GM23338 (cell line): Measurements from ENCODE around the gene PGF. TPM values are rescaled to one million over a fixed set of nuclear protein-coding genes. Genes with fewer than 3 reads are reported as not detected.
A peak's percentile ranks its signal among the peaks of the same experiment; 100 is the strongest.

Source experiments
- ATAC-seq: fragments of 200-7000 bp; cut with Tn5 transposase; 3 replicates; pipeline ENCODE4 v1.9.1; 2020
- DNase-seq: peaks from one replicate; pipeline ENCODE4 v3.0.0-alpha.2; 2015; ENCODE audit warnings: low spot score
- H2AFZ ChIP-seq: fragments of 200-600 bp; sonication (generic); 2 replicates; pipeline ENCODE4 v1.8.0; 2016; ENCODE audit warnings: antibody characterized with exemption, mild to moderate bottlenecking, moderate library complexity
- H3F3A ChIP-seq: fragments of 200-600 bp; sonication (generic); replicated peaks from 2 replicates; pipeline ENCODE4 v1.8.0; 2017; ENCODE audit warnings: antibody characterized with exemption, mixed run types, low read depth
- H3K27ac ChIP-seq: fragments of 200-600 bp; sonication (generic); 2 replicates; pipeline ENCODE4 v1.6.1; 2016; ENCODE audit warnings: low read depth
- H3K27me3 ChIP-seq: fragments of 200-600 bp; sonication (generic); 2 replicates; pipeline ENCODE4 v1.8.0; 2016; ENCODE audit warnings: mild to moderate bottlenecking, mixed run types, moderate library complexity; ENCODE audit not compliant: insufficient read depth
- H3K36me3 ChIP-seq: fragments of 200-600 bp; sonication (generic); 2 replicates; pipeline ENCODE4 v1.8.0; 2016; ENCODE audit warnings: mild to moderate bottlenecking; ENCODE audit not compliant: insufficient read depth
- H3K4me1 ChIP-seq: fragments of 200-600 bp; sonication (generic); 2 replicates; pipeline ENCODE4 v1.8.0; 2016; ENCODE audit warnings: mild to moderate bottlenecking, moderate library complexity; ENCODE audit not compliant: insufficient read depth
- H3K4me2 ChIP-seq: fragments of 200-600 bp; sonication (generic); 2 replicates; pipeline ENCODE4 v1.7.1; 2017; ENCODE audit warnings: mixed run types
- H3K4me3 ChIP-seq: fragments of 200-600 bp; sonication (generic); 2 replicates; pipeline ENCODE4 v1.6.1; 2016; ENCODE audit warnings: mixed run types
- H3K79me2 ChIP-seq: fragments of 200-600 bp; sonication (generic); replicated peaks from 2 replicates; pipeline ENCODE4 v1.8.0; 2017; ENCODE audit warnings: mild to moderate bottlenecking; ENCODE audit not compliant: insufficient read depth
- H3K9me2 ChIP-seq: fragments of 200-600 bp; sonication (generic); 2 replicates; pipeline ENCODE4 v1.8.0; 2017; ENCODE audit not compliant: insufficient read depth
- H4K20me1 ChIP-seq: fragments of 200-600 bp; sonication (generic); replicated peaks from 2 replicates; pipeline ENCODE4 v1.8.0; 2017; ENCODE audit warnings: mild to moderate bottlenecking; ENCODE audit not compliant: insufficient read depth
- H3K27ac Mint-ChIP-seq: 2 replicates; pipeline ENCODE4 v1.8.0; 2020; ENCODE audit warnings: inconsistent platforms, mild to moderate bottlenecking, moderate library complexity, mixed read lengths
- H3K27me3 Mint-ChIP-seq: 3 replicates; pipeline ENCODE4 v1.8.0; 2022; ENCODE audit warnings: low read depth, mild to moderate bottlenecking, moderate library complexity, mixed read lengths, inconsistent platforms; ENCODE audit not compliant: insufficient read depth, poor library complexity
- H3K36me3 Mint-ChIP-seq: 3 replicates; pipeline ENCODE4 v1.8.0; 2021; ENCODE audit warnings: low read depth, mild to moderate bottlenecking, inconsistent platforms, moderate library complexity, mixed read lengths
- H3K4me1 Mint-ChIP-seq: 3 replicates; pipeline ENCODE4 v1.8.0; 2020; ENCODE audit warnings: mild to moderate bottlenecking, inconsistent platforms, mixed read lengths
- H3K4me3 Mint-ChIP-seq: 3 replicates; pipeline ENCODE4 v1.8.0; 2021; ENCODE audit warnings: moderate library complexity, mild to moderate bottlenecking, inconsistent platforms, mixed read lengths
- H3K9me3 Mint-ChIP-seq: 3 replicates; pipeline ENCODE4 v1.8.0; 2020; ENCODE audit warnings: moderate library complexity, mild to moderate bottlenecking, inconsistent platforms, mixed read lengths
- CREB1 ChIP-seq: fragments of 250-450 bp; sonication (Bioruptor Pico); IDR thresholded peaks from 2 replicates; pipeline ENCODE4 v1.5.0; 2020; ENCODE audit warnings: low read depth, mild to moderate bottlenecking, moderate library complexity
- ETS1 ChIP-seq: IDR thresholded peaks from 2 replicates; pipeline ENCODE4 v1.6.1; 2016; ENCODE audit warnings: antibody characterized with exemption
- EZH2 ChIP-seq: fragments of 200-600 bp; sonication (generic); IDR thresholded peaks from one replicate; pipeline ENCODE4 v1.8.0; 2017; ENCODE audit warnings: antibody characterized with exemption, mild to moderate bottlenecking, low read depth; ENCODE audit not compliant: unreplicated experiment
- EZH2phosphoT487 ChIP-seq: fragments of 200-600 bp; sonication (generic); IDR thresholded peaks from one replicate; pipeline ENCODE4 v1.8.1; 2018; ENCODE audit warnings: antibody characterized with exemption; ENCODE audit not compliant: unreplicated experiment
- POLR2AphosphoS5 ChIP-seq: IDR thresholded peaks from 2 replicates; pipeline ENCODE4 v1.6.1; 2016; ENCODE audit warnings: antibody characterized with exemption, low read depth
- REST ChIP-seq: IDR thresholded peaks from one replicate; pipeline ENCODE4 v1.6.1; 2018; ENCODE audit warnings: antibody characterized with exemption; ENCODE audit not compliant: unreplicated experiment
- polyA plus RNA-seq: library from polyadenylated mRNA; unstranded; fragments of >200 nt; fragmentation: Nextera tagmentation; extraction: Ambion mirVana; gene quantifications from 2 replicates; pipeline ENCODE4 v1.2.1, GENCODE V29; 2016
- total RNA-seq: library from RNA; depleted of rRNA; stranded (reverse); fragments of >200 nt; shearing (Covaris generic); gene quantifications from 2 replicates; pipeline ENCODE4 v1.2.3, GENCODE V29; 2014
- TF ChIP-seq, protein P1 (sequence below), 2 experiments: fragments of 200-600 bp in 1 of 2; sonication (generic) in 1 of 2; conservative IDR thresholded peaks; 2 replicates each; pipeline versions ENCODE4 v1.5.1 to v1.6.1; 2016 to 2017; ENCODE audit warnings: antibody characterized with exemption in 2 of 2, low read depth in 2 of 2, mild to moderate bottlenecking in 2 of 2, moderate library complexity in 1 of 2

The PGF gene
- total and polyA plus RNA-seq, 2 experiments from 2014 or later = 2.9 to 6.3 TPM

- ATAC-seq (no peak), DNase-seq (no peak)
- Mint-ChIP-seq H3K4me3 (no peak overlapping the region), H3K9me3 (no peaks in the 10 kb centered on the region), H3K36me3 (no peaks in the 10 kb centered on the region; the same call in 2 of the 3 replicates), H3K27ac (no peak overlapping the region), H3K27me3 (peaks cover 5% of the 10 kb centered on the region), H3K4me1 (peaks cover 3% of the 10 kb centered on the region; the same call in 1 of the 3 replicates)
- no peak overlapping the region for H2AFZ ChIP-seq
- H3K36me3 ChIP-seq = no peaks in the 10 kb centered on the region
- no peaks in the 10 kb centered on the region for H3K79me2 ChIP-seq
- H3K9me2 ChIP-seq = no peaks in the 10 kb centered on the region
- no peak overlapping the region for H3K27ac ChIP-seq
- H3K4me3 ChIP-seq = no peak overlapping the region
- no peaks in the 10 kb centered on the region for H3K27me3 ChIP-seq
- TF ChIP-seq, protein P1, sequence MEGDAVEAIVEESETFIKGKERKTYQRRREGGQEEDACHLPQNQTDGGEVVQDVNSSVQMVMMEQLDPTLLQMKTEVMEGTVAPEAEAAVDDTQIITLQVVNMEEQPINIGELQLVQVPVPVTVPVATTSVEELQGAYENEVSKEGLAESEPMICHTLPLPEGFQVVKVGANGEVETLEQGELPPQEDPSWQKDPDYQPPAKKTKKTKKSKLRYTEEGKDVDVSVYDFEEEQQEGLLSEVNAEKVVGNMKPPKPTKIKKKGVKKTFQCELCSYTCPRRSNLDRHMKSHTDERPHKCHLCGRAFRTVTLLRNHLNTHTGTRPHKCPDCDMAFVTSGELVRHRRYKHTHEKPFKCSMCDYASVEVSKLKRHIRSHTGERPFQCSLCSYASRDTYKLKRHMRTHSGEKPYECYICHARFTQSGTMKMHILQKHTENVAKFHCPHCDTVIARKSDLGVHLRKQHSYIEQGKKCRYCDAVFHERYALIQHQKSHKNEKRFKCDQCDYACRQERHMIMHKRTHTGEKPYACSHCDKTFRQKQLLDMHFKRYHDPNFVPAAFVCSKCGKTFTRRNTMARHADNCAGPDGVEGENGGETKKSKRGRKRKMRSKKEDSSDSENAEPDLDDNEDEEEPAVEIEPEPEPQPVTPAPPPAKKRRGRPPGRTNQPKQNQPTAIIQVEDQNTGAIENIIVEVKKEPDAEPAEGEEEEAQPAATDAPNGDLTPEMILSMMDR (conservative IDR thresholded peaks at IDR 0.05; ENCODE audit: low read depth in 2 of 2) = no peak
- no peak for TF ChIP-seq REST
- 0 out of 2 replicates have a peak, but pooled peaks cover 4% of the 10 kb centered on the region for H4K20me1 ChIP-seq
- no peaks in the 10 kb centered on the region for H3K4me1 ChIP-seq
- no peak overlapping the region for H3K4me2 ChIP-seq
- H3F3A ChIP-seq = no peaks in the 10 kb centered on the region
Observed at GRCh38 chr14:74912801-74913200, 42.6 kb downstream of the PGF start.

GRCh38 chr14:74912111-74912510 is 43.3 kb downstream of the PGF start:
- peaks cover 5% of the 10 kb centered on the region for H3K27me3 Mint-ChIP-seq
- Histone ChIP-seq H3K27ac (no peak overlapping the region), H3K4me1 (no peaks in the 10 kb centered on the region), H3K79me2 (no peaks in the 10 kb centered on the region), H3K36me3 (no peaks in the 10 kb centered on the region), H3K4me2 (no peak overlapping the region), H3K27me3 (no peaks in the 10 kb centered on the region), H3K9me2 (no peaks in the 10 kb centered on the region), H3F3A (no peaks in the 10 kb centered on the region), H3K4me3 (no peak overlapping the region), H4K20me1 (0 out of 2 replicates have a peak, but pooled peaks cover 4% of the 10 kb centered on the region), H2AFZ (no peak overlapping the region)
- DNase-seq = no peak
- no peaks in the 10 kb centered on the region; the same call in 2 of the 3 replicates for H3K36me3 Mint-ChIP-seq
- TF ChIP-seq EZH2 (no peak), EZH2phosphoT487 (no peak), ETS1 (no peak), REST (no peak), CREB1 (CRISPR knock-in tag) (no peak), POLR2AphosphoS5 (no peak)
- H3K9me3 Mint-ChIP-seq = no peaks in the 10 kb centered on the region
- H3K4me3 Mint-ChIP-seq = no peak overlapping the region
- H3K27ac Mint-ChIP-seq = peak overlapping the region; percentile 65
- no peaks in the 10 kb centered on the region for H3K4me1 Mint-ChIP-seq
- no peak for ATAC-seq
